Endothelial cell of umbilical vein (primary cell): ENCODE results near the gene KCNMB2. TPM values are rescaled to one million over a fixed set of nuclear protein-coding genes. Genes with fewer than 3 reads are reported as not detected.

Experiments used
- BruUV-seq: library from RNA; stranded (reverse); fragments of 400-500 nt; replicated peaks from 2 replicates; lab custom pipeline; 2021; lab: Mats Ljungman, UMichigan
- CTCF ChIA-PET: fragments of 300-600, 350-600 bp; sonication (Branson Sonifier 250); formaldehyde crosslinking; loops from one replicate; lab custom pipeline; 2021; ENCODE audit warnings: antibody characterized with exemption, inconsistent platforms; lab: Charles Lee
- POLR2A ChIA-PET: fragments of 300-600, 350-600 bp; sonication (Branson Sonifier 250); formaldehyde crosslinking; loops from one replicate; lab custom pipeline; 2021; ENCODE audit warnings: antibody characterized with exemption, inconsistent platforms; lab: Charles Lee
- DNase-seq: peaks from one replicate; pipeline ENCODE4 v3.0.0-alpha.2; 2011; ENCODE audit warnings: low read depth, low spot score
- FAIRE-seq: peaks from 2 replicates; lab custom pipeline; 2011; peaks lifted over from hg19 to GRCh38; lab: Jason Lieb, UNC
- H2AFZ ChIP-seq: 2 replicates; pipeline ENCODE4 v1.6.0; 2012; ENCODE audit warnings: low read depth, low read length, control low read depth, inconsistent platforms
- H3K27ac ChIP-seq: 2 replicates; pipeline ENCODE4 v1.5.1; 2011; ENCODE audit warnings: low read depth, mild to moderate bottlenecking, control low read depth, low read length, moderate library complexity; ENCODE audit not compliant: insufficient read depth
- H3K27me3 ChIP-seq, 2 experiments: 2 replicates each; pipeline versions ENCODE4 v1.6.0 to v1.6.1; 2011; ENCODE audit warnings: low read length in 2 of 2, mixed read lengths in 1 of 2; ENCODE audit not compliant: control insufficient read depth in 2 of 2, insufficient read depth in 2 of 2
- H3K36me3 ChIP-seq, 2 experiments: 2 replicates in 1 of 2; 3 replicates in 1 of 2; pipeline ENCODE4 v1.5.1; 2011; ENCODE audit warnings: low read length in 2 of 2, mild to moderate bottlenecking in 1 of 2, moderate library complexity in 1 of 2; ENCODE audit not compliant: control insufficient read depth in 2 of 2, insufficient read depth in 2 of 2; ENCODE audit errors: extremely low read depth in 1 of 2
- H3K4me1 ChIP-seq: 3 replicates; pipeline ENCODE4 v1.5.1; 2011; ENCODE audit warnings: mild to moderate bottlenecking, low read length; ENCODE audit not compliant: control insufficient read depth, insufficient read depth; ENCODE audit errors: extremely low read depth
- H3K4me2 ChIP-seq: 2 replicates; pipeline ENCODE4 v1.6.1; 2011; ENCODE audit warnings: low read length, control low read depth, mixed read lengths; ENCODE audit not compliant: insufficient read depth
- H3K4me3 ChIP-seq, 3 experiments: fragments of 200-600 bp in 1 of 3; sonication (generic), shearing (Covaris generic) in 1 of 3; replicated peaks in 1 of 3; 2 replicates each; pipeline ENCODE4 v1.5.1; 2011 to 2016; ENCODE audit warnings: control low read depth in 3 of 3, low read length in 3 of 3, mild to moderate bottlenecking in 2 of 3, inconsistent platforms in 1 of 3, low read depth in 1 of 3, moderate library complexity in 1 of 3; ENCODE audit not compliant: insufficient read depth in 1 of 3
- H3K79me2 ChIP-seq: 2 replicates; pipeline ENCODE4 v1.6.0; 2012; ENCODE audit warnings: low read length, inconsistent platforms; ENCODE audit not compliant: control insufficient read depth, insufficient read depth
- H3K9ac ChIP-seq: replicated peaks from 2 replicates; pipeline ENCODE3; 2011; ENCODE audit warnings: low read length, control low read depth; ENCODE audit not compliant: insufficient read depth; ENCODE audit errors: extremely low read depth
- H3K9me1 ChIP-seq: replicated peaks from 3 replicates; pipeline ENCODE4 v1.6.0; 2011; ENCODE audit warnings: mild to moderate bottlenecking, low read length; ENCODE audit not compliant: control insufficient read depth, insufficient read depth; ENCODE audit errors: extremely low read depth
- H3K9me3 ChIP-seq: replicated peaks from 2 replicates; pipeline ENCODE4 v1.5.1; 2012; ENCODE audit warnings: low read length, inconsistent platforms; ENCODE audit not compliant: control insufficient read depth, insufficient read depth
- H4K20me1 ChIP-seq: replicated peaks from 2 replicates; pipeline ENCODE3; 2011; ENCODE audit warnings: mild to moderate bottlenecking, low read length; ENCODE audit not compliant: control insufficient read depth, insufficient read depth; ENCODE audit errors: extremely low read depth
- EZH2 ChIP-seq: IDR thresholded peaks from 2 replicates; pipeline ENCODE4 v1.6.1; 2012; ENCODE audit warnings: borderline replicate concordance, low read depth, mild to moderate bottlenecking, moderate library complexity, low read length, inconsistent platforms; ENCODE audit not compliant: severe bottlenecking
- FOS ChIP-seq: IDR thresholded peaks from 2 replicates; pipeline ENCODE4 v1.6.1; 2011; ENCODE audit warnings: mild to moderate bottlenecking, low read length, moderate library complexity, borderline replicate concordance; ENCODE audit not compliant: insufficient read depth
- GATA2 ChIP-seq: IDR thresholded peaks from 2 replicates; pipeline ENCODE4 v1.7.0; 2011; ENCODE audit warnings: low read depth, mild to moderate bottlenecking, moderate library complexity, mixed read lengths, low read length; ENCODE audit not compliant: insufficient read length, insufficient read depth
- JUN ChIP-seq: IDR thresholded peaks from 2 replicates; pipeline ENCODE4 v1.6.1; 2011; ENCODE audit warnings: borderline replicate concordance, low read depth; ENCODE audit not compliant: insufficient read length, insufficient read depth
- MYC ChIP-seq: IDR thresholded peaks from one replicate; pipeline ENCODE4 v1.6.1; 2011; ENCODE audit warnings: mild to moderate bottlenecking, low read depth, low read length
- POLR2A ChIP-seq: IDR thresholded peaks from 2 replicates; pipeline ENCODE4 v1.6.1; 2012; ENCODE audit warnings: low read depth, mild to moderate bottlenecking, control low read depth, low read length
- POLR2AphosphoS5 ChIP-seq: IDR thresholded peaks from 2 replicates; pipeline ENCODE4 v1.6.1; 2012; ENCODE audit warnings: low read depth, mild to moderate bottlenecking, control low read depth, low read length, moderate library complexity; ENCODE audit not compliant: insufficient read depth
- dilution Hi-C: fragments of 300-500 bp; cut with MboI; formaldehyde crosslinking; loops from one replicate; pipeline ENCODE4 v1.15.0; 2019; ENCODE audit warnings: low sequenced_read_pairs; ENCODE audit not compliant: extremely low pct_ligation_motif_present
- intact Hi-C: fragments of 100-400 bp; cut with micrococcal nuclease; formaldehyde crosslinking; loops from one replicate; pipeline ENCODE4 v1.10.0; 2022
- polyA plus RNA-seq, 4 experiments: library from polyadenylated mRNA; depleted of rRNA in 3 of 4; stranded (reverse) in 3 of 4; unstranded in 1 of 4; fragments of >200 nt; gene quantifications; 2 replicates each; pipeline versions ENCODE4 v1.2.1 to v1.2.3, GENCODE V29; 2011 to 2012; ENCODE audit warnings: missing spikeins in 1 of 4
- total RNA-seq: library from RNA; stranded (reverse); gene quantifications from 2 replicates; pipeline ENCODE4 v1.2.3, GENCODE V29; 2021
- TF ChIP-seq, protein P1 (sequence below): IDR thresholded peaks from 2 replicates; pipeline ENCODE4 v1.6.1; 2011; ENCODE audit not compliant: insufficient read depth, insufficient read length
- TF ChIP-seq, protein P2 (sequence below), 2 donors: IDR thresholded peaks; 1 replicate in 1 of 2; 2 replicates in 1 of 2; pipeline ENCODE4 v1.5.1; 2011; ENCODE audit warnings: low read length in 2 of 2, mild to moderate bottlenecking in 2 of 2, moderate library complexity in 2 of 2, control low read depth in 1 of 2, inconsistent platforms in 1 of 2, low read depth in 1 of 2; ENCODE audit not compliant: insufficient read depth in 1 of 2; ENCODE audit errors: extremely low read depth in 1 of 2

The KCNMB2 gene
- total and polyA plus RNA-seq, 2 donors (not counting 3 experiments of a cell fraction or from before 2014, with no cell fraction given) = not detected

DNA sequence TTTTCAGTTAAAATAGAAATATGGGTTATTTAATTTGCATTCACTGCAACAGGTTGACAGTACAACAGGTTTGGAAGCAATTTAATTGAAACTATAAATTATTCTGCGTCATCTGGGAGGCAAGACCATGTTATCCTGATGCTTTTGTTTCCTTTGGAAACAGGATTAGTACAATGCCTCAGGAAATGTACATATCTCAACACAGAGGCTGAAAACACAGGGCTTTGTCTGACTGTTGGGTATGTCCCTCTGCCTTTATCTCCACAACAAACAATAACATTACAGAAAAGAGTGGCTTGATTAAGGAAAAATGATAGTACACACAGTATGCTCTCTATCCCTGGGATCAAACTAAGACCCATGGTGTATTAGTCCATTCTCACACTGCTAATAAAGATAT lies 95.7 kb downstream of the KCNMB2 start:
- ChIA-PET POLR2A (no interaction called here), CTCF (no interaction called here)
- Histone ChIP-seq H3K36me3 (no peaks in the 10 kb centered on the region), H3K27me3 (no peaks in the 10 kb centered on the region), H3K9me1 (no peaks in the 10 kb centered on the region), H3K4me3 (no peak overlapping the region), H3K4me2 (no peak overlapping the region), H3K9ac (no peak overlapping the region), H3K4me1 (no peaks in the 10 kb centered on the region), H4K20me1 (no peaks in the 10 kb centered on the region), H3K79me2 (no peaks in the 10 kb centered on the region), H3K27ac (no peak overlapping the region), H2AFZ (no peak overlapping the region), H3K9me3 (no peaks in the 10 kb centered on the region)
- TF ChIP-seq, protein P1, sequence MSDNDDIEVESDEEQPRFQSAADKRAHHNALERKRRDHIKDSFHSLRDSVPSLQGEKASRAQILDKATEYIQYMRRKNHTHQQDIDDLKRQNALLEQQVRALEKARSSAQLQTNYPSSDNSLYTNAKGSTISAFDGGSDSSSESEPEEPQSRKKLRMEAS = no peak
- TF ChIP-seq, protein P2, sequence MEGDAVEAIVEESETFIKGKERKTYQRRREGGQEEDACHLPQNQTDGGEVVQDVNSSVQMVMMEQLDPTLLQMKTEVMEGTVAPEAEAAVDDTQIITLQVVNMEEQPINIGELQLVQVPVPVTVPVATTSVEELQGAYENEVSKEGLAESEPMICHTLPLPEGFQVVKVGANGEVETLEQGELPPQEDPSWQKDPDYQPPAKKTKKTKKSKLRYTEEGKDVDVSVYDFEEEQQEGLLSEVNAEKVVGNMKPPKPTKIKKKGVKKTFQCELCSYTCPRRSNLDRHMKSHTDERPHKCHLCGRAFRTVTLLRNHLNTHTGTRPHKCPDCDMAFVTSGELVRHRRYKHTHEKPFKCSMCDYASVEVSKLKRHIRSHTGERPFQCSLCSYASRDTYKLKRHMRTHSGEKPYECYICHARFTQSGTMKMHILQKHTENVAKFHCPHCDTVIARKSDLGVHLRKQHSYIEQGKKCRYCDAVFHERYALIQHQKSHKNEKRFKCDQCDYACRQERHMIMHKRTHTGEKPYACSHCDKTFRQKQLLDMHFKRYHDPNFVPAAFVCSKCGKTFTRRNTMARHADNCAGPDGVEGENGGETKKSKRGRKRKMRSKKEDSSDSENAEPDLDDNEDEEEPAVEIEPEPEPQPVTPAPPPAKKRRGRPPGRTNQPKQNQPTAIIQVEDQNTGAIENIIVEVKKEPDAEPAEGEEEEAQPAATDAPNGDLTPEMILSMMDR (IDR thresholded peaks at IDR 0.05; ENCODE audit: extremely low read depth in 1 of 2, insufficient read depth in 1 of 2, low read depth in 1 of 2, low read length in 2 of 2) = no peak
- no peak for TF ChIP-seq EZH2
- TF ChIP-seq POLR2AphosphoS5 = no peak
- no peak for TF ChIP-seq POLR2A
- TF ChIP-seq MYC = no peak
- no peak for TF ChIP-seq JUN
- no peak for TF ChIP-seq GATA2
- TF ChIP-seq FOS = no peak
- intact Hi-C loops = no loop called here
- DNase-seq (no peak), FAIRE-seq (no peak)
- dilution Hi-C loops = no loop called here
- no TSS peak for BruUV-seq
